ENCODE results near the gene ALDOB.

Gene ALDOB

GRCh38 chr9:101435601-101436079 is at the start of gene ALDOB:
Gene ALDOB, minus strand, starts transcription at chr9:101435774. Its CDS starts 4,887 bp downstream, at chr9:101430887.
- TF ChIP-seq, protein P1, sequence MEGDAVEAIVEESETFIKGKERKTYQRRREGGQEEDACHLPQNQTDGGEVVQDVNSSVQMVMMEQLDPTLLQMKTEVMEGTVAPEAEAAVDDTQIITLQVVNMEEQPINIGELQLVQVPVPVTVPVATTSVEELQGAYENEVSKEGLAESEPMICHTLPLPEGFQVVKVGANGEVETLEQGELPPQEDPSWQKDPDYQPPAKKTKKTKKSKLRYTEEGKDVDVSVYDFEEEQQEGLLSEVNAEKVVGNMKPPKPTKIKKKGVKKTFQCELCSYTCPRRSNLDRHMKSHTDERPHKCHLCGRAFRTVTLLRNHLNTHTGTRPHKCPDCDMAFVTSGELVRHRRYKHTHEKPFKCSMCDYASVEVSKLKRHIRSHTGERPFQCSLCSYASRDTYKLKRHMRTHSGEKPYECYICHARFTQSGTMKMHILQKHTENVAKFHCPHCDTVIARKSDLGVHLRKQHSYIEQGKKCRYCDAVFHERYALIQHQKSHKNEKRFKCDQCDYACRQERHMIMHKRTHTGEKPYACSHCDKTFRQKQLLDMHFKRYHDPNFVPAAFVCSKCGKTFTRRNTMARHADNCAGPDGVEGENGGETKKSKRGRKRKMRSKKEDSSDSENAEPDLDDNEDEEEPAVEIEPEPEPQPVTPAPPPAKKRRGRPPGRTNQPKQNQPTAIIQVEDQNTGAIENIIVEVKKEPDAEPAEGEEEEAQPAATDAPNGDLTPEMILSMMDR (IDR thresholded peaks at IDR 0.05; ENCODE audit: insufficient read depth, low read length, poor library complexity, severe bottlenecking), result no peak
- H3K4me3 ChIP-seq (replicated peaks; ENCODE audit: low read depth, low read length), result no peak within 1 kb of the TSS
- DNase-seq (ENCODE audit: extremely low read depth, insufficient read length), result no peak
- H3K27me3 ChIP-seq (replicated peaks; ENCODE audit: control insufficient read depth, insufficient read depth, low read length), result no peaks in the 10 kb centered on the region
- H3K36me3 ChIP-seq (ENCODE audit: control insufficient read depth, insufficient read depth, low read length), result no peaks in the 10 kb centered on the region

GRCh38 chr9:101484046-101484445 is 48.5 kb upstream of the ALDOB start:
- TF ChIP-seq, protein P1 (IDR thresholded peaks at IDR 0.05; ENCODE audit: insufficient read depth, low read length, poor library complexity, severe bottlenecking), result no peak
- Histone ChIP-seq H3K27me3 (replicated peaks; ENCODE audit: control insufficient read depth, insufficient read depth, low read length) (no peaks in the 10 kb centered on the region; the same call in 1 of the 2 replicates), H3K4me3 (replicated peaks; ENCODE audit: low read depth, low read length) (no peak overlapping the region), H3K36me3 (ENCODE audit: control insufficient read depth, insufficient read depth, low read length) (no peaks in the 10 kb centered on the region)
- no peak for DNase-seq (ENCODE audit: extremely low read depth, insufficient read length)

DNA sequence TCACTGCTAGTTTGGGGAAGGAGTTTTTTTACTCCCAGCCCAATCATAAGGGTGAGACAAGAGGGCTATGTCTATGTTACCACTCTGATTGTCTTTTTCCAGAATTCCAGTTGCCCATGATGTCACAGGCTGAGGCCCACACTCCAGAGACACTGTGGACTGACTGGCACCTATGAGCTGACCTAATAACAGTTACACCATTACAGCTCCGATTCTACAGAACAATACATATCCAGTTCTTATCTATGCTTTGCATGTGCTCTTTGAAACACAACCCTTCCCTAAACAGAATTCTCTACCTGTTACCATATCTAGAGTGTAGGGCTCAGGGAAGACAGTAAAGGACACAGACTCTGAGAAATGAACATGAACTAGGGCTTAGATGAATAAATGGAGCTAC is 45.7 kb upstream of the ALDOB start:
- TF ChIP-seq, protein P1 (IDR thresholded peaks at IDR 0.05; ENCODE audit: insufficient read depth, low read length, poor library complexity, severe bottlenecking), result no peak
- Histone ChIP-seq H3K36me3 (ENCODE audit: control insufficient read depth, insufficient read depth, low read length) (no peaks in the 10 kb centered on the region), H3K4me3 (replicated peaks; ENCODE audit: low read depth, low read length) (no peak overlapping the region), H3K27me3 (replicated peaks; ENCODE audit: control insufficient read depth, insufficient read depth, low read length) (no peaks in the 10 kb centered on the region; the same call in 1 of the 2 replicates)
- no peak for DNase-seq (ENCODE audit: extremely low read depth, insufficient read length)

- H3K36me3 ChIP-seq (ENCODE audit: control insufficient read depth, insufficient read depth, low read length), result no peaks in the 10 kb centered on the region
- DNase-seq (ENCODE audit: extremely low read depth, insufficient read length), result no peak
- TF ChIP-seq, protein P1 (IDR thresholded peaks at IDR 0.05; ENCODE audit: insufficient read depth, low read length, poor library complexity, severe bottlenecking), result no peak
- no peak overlapping the region for H3K4me3 ChIP-seq (replicated peaks; ENCODE audit: low read depth, low read length)
- H3K27me3 ChIP-seq (replicated peaks; ENCODE audit: control insufficient read depth, insufficient read depth, low read length), result no peaks in the 10 kb centered on the region
These were observed 44.8 kb upstream of the ALDOB start for GRCh38 chr9:101480386-101480785.

GRCh38 chr9:101479338-101480030 is 43.9 kb upstream of the ALDOB start:
- no peak overlapping the region for H3K4me3 ChIP-seq (replicated peaks; ENCODE audit: low read depth, low read length)
- H3K27me3 ChIP-seq (replicated peaks; ENCODE audit: control insufficient read depth, insufficient read depth, low read length), result no peaks in the 10 kb centered on the region
- DNase-seq (ENCODE audit: extremely low read depth, insufficient read length), result no peak
- no peaks in the 10 kb centered on the region for H3K36me3 ChIP-seq (ENCODE audit: control insufficient read depth, insufficient read depth, low read length)
- TF ChIP-seq, protein P1 (IDR thresholded peaks at IDR 0.05; ENCODE audit: insufficient read depth, low read length, poor library complexity, severe bottlenecking), result no peak

Measured in GM06990 (cell line).